ENCODE results near the gene IL17D.
"Not testable (repeated sequence)": the region's sequence is repeated elsewhere in the genome, so short reads cannot be mapped to it uniquely, and the experiment has no call there.

Gene IL17D

GRCh38 chr13:20702915-20703779 is at the start of gene IL17D:
Gene IL17D (plus strand): TSS chr13:20703699. CDS start chr13:20704002, 303 bp downstream.
- DNase-seq (ENCODE audit: low read depth): no peak

GRCh38 chr13:20654156-20654555 is 49.3 kb upstream of the IL17D start:
- DNase-seq (ENCODE audit: low read depth): no peak

- DNase-seq (ENCODE audit: low read depth): no peak
Observed at GRCh38 chr13:20658451-20659040, 45.0 kb upstream of the IL17D start.

DNA sequence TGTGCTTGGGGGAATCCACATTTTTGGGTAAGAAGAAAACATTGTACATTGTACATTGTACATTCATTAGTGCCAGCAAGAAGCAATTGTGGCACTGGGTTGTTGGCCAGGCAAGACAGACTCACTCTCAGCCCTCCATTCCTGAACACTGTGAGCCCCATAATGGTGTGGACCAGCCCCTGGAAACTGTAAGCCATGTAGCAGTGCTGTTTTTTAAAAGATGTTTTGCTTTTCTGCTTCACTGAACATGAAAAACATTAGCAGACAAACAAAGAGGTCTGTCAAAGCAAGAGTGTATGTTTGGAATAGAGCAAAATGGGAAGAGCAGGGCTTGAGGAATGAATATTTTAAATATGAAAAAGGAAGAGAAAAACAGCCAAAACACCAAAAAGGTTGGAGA is 39.1 kb upstream of the IL17D start:
- no peak for DNase-seq (ENCODE audit: low read depth)

DNA sequence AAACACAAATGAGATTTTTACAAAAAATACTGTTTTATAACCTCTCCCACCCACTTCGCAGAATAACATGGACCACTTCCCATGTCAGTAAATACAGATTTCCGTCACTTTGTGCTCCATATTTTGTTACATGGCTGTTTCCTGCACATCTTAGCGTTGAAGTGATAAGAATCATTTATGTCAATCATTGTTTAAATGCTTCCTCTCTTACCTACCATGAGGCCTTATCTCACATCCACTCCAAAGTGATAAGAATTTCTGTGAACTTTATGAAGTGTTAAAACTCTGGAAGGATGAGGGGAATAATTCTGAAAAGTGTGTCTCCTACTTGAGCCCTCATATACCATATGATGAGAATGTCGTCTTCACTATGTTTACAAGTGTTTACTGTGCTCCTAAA is 36.6 kb upstream of the IL17D start:
- no peak for DNase-seq (ENCODE audit: low read depth)

- no peak for DNase-seq (ENCODE audit: low read depth)
Observed at GRCh38 chr13:20667857-20668437, 35.6 kb upstream of the IL17D start.

DNA sequence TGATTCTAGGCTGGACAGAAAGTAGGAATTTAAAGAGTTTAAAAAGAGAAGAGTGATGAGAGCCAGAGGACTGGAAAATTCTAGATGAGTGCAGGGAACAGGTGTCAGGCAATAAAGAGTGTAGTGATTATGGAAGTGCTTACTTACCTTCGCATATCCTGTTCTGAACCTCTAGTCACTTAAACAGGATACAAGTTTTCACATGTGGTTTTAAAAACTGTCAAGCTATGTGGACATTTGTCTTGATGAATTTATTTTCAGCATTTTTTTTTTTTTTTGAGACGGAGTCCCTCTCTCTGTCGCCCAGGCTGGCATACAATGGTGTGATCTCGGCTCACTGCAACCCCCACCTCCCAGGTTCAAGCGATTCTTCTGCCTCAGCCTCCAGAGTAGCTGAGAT is 34.3 kb upstream of the IL17D start:
- DNase-seq (ENCODE audit: low read depth): no peak

DNA sequence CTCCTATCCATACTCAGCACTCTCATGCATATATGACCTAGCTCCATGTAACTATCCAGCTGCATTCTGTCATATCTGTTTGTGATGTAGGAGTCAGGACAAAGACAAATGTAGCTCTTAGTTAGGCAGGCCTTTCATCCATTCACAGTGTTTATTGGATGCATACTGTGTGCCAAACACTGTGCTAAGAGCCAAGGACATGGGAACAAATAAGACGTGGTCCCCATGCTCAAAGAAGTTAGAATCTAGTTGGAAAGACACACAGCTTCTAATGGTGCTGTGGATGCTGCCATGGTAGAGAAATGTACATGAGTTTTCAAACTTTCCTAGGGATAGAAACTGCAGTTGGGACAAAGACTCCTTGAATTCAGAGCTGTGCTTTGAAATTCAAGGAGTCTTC is 31.7 kb upstream of the IL17D start:
- DNase-seq (ENCODE audit: low read depth): no peak

DNA sequence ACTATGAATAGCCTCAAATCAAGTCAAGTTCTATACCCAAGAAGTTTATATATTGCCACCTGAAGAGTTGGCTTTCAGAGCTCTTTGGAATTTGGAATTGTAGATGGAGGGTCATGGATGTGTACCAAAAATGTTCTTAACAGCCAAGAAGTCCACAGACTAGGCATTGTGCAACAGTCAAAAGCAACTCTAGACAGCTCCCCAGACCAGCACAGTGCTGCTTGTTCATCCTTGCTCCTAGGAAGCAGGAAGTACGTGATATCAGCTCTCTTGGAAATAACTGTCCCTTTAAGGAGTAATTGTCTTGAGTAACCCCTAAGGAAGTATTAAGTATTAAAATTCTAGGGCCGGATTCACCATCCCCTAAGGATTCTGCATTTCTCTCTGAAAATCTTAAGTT is 30.7 kb upstream of the IL17D start:
- no peak for DNase-seq (ENCODE audit: low read depth)

GRCh38 chr13:20673715-20674114 is 29.8 kb upstream of the IL17D start:
- DNase-seq (ENCODE audit: low read depth): no peak

GRCh38 chr13:20676213-20676612 is 27.3 kb upstream of the IL17D start:
- DNase-seq (ENCODE audit: low read depth): no peak

DNA sequence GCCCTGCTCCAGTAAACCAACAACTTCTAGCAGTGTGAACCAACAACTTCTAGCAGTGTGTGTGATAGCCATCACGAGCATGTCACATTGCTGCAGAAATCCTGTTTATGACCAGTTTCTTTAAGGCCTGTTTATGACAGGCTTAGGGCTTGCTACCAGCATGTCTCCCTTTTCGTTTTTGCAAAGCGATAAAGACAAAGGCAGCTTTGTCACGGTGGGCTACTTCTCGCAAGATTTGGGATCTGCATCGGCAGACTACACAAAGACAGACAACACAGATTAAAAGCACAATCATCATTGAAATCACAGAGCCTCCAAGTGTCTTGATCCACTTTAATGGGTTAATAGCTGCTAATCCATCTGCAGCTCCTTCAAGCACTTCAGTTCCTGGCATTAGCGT is 24.9 kb upstream of the IL17D start:
- DNase-seq (ENCODE audit: low read depth): not testable (repeated sequence)

DNA sequence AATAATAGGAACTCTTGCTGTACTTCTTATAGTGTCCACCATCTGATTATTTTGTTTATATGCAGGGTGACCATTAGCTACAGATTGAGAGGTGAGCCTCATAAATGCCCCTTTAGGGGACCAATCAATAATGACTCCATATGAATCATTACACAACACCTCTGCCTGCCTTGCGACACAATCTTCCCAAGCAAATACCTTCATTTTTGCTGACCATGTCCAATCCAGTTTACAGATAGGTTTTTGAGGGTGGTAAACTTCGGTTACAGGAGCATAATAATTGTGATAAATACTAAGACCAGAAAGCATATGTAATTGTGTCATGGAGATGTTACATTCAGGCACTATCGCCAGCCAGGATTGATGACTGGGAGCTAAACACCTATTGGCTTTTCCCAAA is 23.6 kb upstream of the IL17D start:
- no peak for DNase-seq (ENCODE audit: low read depth)

- no peak for DNase-seq (ENCODE audit: low read depth)
Observed at GRCh38 chr13:20680416-20681080, 23.0 kb upstream of the IL17D start.

GRCh38 chr13:20681481-20681880 is 22.0 kb upstream of the IL17D start:
- DNase-seq (ENCODE audit: low read depth): not testable (repeated sequence)

DNA sequence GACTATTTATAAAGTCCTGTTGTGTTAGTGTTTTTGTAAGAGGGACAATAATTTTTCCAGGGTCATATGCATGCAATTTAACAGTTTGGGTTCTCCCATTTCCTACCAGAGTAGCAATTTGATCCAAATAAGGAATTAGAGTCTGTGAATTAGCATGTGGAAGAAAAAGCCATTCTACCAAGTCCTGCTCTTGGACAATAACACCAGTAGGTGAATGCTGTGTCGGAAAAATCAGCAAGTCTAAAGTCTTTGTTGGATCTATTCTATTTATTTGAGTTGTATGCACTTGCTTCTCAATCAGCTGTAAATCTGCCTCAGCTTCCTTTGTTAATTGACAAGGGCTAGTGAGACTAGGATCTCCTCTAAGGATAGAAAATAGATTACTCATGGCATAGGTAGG is 21.4 kb upstream of the IL17D start:
- no peak for DNase-seq (ENCODE audit: low read depth)

- no peak for DNase-seq (ENCODE audit: low read depth)
Observed at GRCh38 chr13:20684041-20684440, 19.5 kb upstream of the IL17D start.

DNA sequence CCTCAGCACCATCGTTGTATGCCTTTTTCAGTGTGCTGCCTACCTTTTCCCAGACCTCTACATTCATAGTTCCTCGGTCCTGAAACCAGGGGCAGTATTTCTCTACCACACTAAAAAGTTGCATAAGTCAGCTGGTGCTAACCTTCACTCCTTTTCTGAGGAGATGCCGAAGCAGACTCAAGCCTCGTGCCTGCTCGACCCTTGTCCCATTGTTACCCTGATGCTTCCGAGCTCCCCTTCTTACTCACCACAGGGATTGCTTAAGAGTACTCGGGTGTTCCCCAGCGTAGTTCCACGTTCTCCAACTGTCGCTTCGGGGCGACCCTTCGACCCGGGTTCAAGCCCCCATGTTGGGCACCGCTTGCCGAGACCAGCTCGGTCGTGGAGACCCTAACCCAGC is 19.0 kb upstream of the IL17D start:
- no peak for DNase-seq (ENCODE audit: low read depth)

DNA sequence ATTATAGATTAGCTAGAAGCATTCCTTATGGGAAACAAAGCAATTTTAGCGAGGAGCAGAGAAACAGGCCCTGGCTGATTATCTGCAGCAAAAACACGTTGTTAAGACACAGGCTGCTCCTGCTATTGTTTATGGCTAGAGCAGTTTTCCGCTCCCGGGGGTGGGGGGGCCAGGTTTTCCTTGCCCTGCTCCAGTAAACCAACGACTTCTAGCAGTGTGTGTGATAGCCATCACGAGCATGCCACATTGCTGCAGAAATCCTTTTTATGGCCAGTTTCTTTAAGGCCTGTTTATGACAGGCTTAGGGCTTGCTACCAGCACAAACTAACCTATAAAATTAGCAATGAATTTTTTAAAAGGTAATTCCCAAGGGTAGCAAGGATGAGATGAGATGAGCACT is 18.4 kb upstream of the IL17D start:
- no peak for DNase-seq (ENCODE audit: low read depth)

DNA sequence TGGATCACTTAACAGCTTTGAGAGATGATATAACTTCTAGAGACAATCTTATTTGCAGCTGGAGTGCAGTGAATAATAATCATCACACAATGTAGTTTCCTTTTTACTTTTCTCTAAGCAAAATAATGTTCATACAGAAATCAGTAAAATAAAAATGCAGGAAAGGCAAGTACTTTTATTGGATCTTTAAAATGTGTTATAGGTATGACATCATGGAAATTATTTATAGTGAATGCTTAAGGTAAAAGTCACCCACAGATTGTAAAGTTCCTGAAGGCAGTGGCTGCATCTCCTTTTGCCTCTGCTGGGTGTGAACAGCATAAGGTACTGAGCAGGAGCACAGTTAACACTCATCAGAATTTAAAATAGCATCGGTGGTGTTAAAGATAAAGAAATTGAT is 17.3 kb upstream of the IL17D start:
- DNase-seq (ENCODE audit: low read depth): no peak

GRCh38 chr13:20686863-20687579 is 16.5 kb upstream of the IL17D start:
- DNase-seq (ENCODE audit: low read depth): no peak

- no peak for DNase-seq (ENCODE audit: low read depth)
Observed at GRCh38 chr13:20689291-20689690, 14.2 kb upstream of the IL17D start.
